Peyer's patch (tissue), 4 donors: ENCODE measurements around the gene CMTM4. TPM values are rescaled to one million over a fixed set of nuclear protein-coding genes. Genes with fewer than 3 reads are reported as not detected.
"Not testable (repeated sequence)": the region's sequence is repeated elsewhere in the genome, so short reads cannot be mapped to it uniquely, and the experiment has no call there.

Experiments
- DNase-seq, 3 donors: peaks; one replicate each; pipeline ENCODE4 v3.0.0-alpha.2; 2017 to 2019
- H3K27ac ChIP-seq, 4 donors: fragments of 200-600 bp; sonication (generic); one replicate each; pipeline ENCODE4 v1.5.1; 2016 to 2019
- H3K27me3 ChIP-seq, 2 donors: fragments of 200-600 bp; sonication (generic); one replicate each; pipeline ENCODE4 v1.5.1; 2019
- H3K36me3 ChIP-seq, 3 donors: fragments of 200-600 bp; sonication (generic); one replicate each; pipeline ENCODE4 v1.5.1; 2016 to 2019
- H3K4me1 ChIP-seq, 4 donors: fragments of 200-600 bp; sonication (generic); one replicate each; pipeline ENCODE4 v1.5.1; 2016 to 2019
- H3K4me3 ChIP-seq, 4 donors: fragments of 200-600 bp; sonication (generic); 1 replicate in 3 of 4; 2 replicates in 1 of 4; pipeline ENCODE4 v1.5.1; 2016 to 2019; ENCODE audit warnings: mild to moderate bottlenecking in 1 of 4
- H3K9me3 ChIP-seq, 4 donors: fragments of 200-600 bp; sonication (generic); one replicate each; pipeline ENCODE4 v1.5.1; 2016 to 2019; ENCODE audit warnings: mild to moderate bottlenecking in 1 of 4
- POLR2A ChIP-seq, 2 donors: fragments of 450-650 bp; IDR thresholded peaks; one replicate each; pipeline ENCODE4 v1.5.1; 2017; ENCODE audit warnings: antibody characterized with exemption in 2 of 2, mild to moderate bottlenecking in 2 of 2, moderate library complexity in 2 of 2
- total RNA-seq, 4 donors: library from RNA; depleted of rRNA; stranded (reverse); fragments of >200 nt; gene quantifications; one replicate each; pipeline ENCODE4 v1.1.0, GENCODE V29; 2016
- TF ChIP-seq, protein P1 (sequence below), 6 experiments: fragments of 450-650 bp in 4 of 6; fragments of 200-600 bp in 2 of 6; sonication (generic) in 1 of 6; IDR thresholded peaks; one replicate each; pipeline ENCODE4 v1.5.1; 2017 to 2019; ENCODE audit warnings: antibody characterized with exemption in 6 of 6, mild to moderate bottlenecking in 3 of 6, moderate library complexity in 1 of 6

CMTM4 gene
- total RNA-seq, 4 donors from 2014 or later: 33.8 to 116 (median 101) TPM

DNA sequence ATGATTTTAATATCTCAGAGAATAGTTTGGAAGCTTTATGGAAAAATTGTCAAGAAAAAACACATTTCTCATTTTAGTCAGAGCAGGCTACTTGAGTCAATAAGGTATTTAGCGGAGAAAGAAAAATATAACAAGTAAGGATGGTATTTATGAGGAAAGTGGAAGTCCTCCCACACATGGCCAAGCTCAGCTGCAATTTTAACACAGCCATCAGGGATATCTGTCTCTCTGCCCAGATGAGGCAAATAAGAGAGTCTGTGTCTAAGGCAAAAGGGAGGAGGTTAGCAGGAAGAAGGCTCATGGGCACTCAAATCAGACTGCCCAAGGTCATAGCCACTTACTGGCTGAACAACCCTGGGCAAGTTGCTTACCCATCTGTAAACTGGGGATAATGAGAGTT, 122.5 kb downstream of the CMTM4 start:
- peaks cover 0 to 9% (median 2%) of the 10 kb centered on the region in 4 donors for H3K4me1 ChIP-seq
- no peaks in the 10 kb centered on the region for H3K27me3 ChIP-seq
- no peak for DNase-seq
- H3K4me3 ChIP-seq: no peak overlapping the region
- TF ChIP-seq POLR2A (IDR thresholded peaks at IDR 0.05): no peak
- TF ChIP-seq, protein P1, sequence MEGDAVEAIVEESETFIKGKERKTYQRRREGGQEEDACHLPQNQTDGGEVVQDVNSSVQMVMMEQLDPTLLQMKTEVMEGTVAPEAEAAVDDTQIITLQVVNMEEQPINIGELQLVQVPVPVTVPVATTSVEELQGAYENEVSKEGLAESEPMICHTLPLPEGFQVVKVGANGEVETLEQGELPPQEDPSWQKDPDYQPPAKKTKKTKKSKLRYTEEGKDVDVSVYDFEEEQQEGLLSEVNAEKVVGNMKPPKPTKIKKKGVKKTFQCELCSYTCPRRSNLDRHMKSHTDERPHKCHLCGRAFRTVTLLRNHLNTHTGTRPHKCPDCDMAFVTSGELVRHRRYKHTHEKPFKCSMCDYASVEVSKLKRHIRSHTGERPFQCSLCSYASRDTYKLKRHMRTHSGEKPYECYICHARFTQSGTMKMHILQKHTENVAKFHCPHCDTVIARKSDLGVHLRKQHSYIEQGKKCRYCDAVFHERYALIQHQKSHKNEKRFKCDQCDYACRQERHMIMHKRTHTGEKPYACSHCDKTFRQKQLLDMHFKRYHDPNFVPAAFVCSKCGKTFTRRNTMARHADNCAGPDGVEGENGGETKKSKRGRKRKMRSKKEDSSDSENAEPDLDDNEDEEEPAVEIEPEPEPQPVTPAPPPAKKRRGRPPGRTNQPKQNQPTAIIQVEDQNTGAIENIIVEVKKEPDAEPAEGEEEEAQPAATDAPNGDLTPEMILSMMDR (IDR thresholded peaks at IDR 0.05): no peak
- H3K36me3 ChIP-seq: no peaks in the 10 kb centered on the region
- no peaks in the 10 kb centered on the region for H3K9me3 ChIP-seq
- H3K27ac ChIP-seq: no peak overlapping the region

DNA sequence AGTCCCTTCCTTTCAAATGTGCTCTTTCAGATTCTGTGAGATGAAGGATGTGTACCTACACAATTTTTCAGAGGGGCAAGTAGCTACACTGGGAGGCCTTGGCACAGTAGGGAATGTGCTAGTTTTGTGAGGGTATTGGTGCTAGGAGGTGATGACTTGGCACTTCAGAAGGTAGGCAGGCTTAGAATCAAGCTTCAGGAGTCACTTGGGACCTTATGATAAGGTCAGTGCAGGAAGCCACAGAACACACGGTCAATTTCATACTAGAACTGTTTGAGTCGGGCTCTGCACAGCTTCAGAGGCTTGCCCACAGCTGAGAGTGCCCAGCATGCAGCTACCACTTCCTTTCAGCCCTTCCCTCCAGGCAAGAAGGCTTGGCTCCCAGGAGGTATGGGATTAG, 124.2 kb downstream of the CMTM4 start:
- H3K36me3 ChIP-seq: peaks cover 0 to under 1% (median 0%) of the 10 kb centered on the region in 3 donors
- H3K27ac ChIP-seq: no peak overlapping the region
- TF ChIP-seq POLR2A (IDR thresholded peaks at IDR 0.05): no peak
- TF ChIP-seq, protein P1 (IDR thresholded peaks at IDR 0.05): no peak
- DNase-seq: no peak
- no peak overlapping the region for H3K4me3 ChIP-seq
- no peaks in the 10 kb centered on the region for H3K9me3 ChIP-seq
- H3K4me1 ChIP-seq: no peaks in the 10 kb centered on the region
- no peaks in the 10 kb centered on the region for H3K27me3 ChIP-seq

DNA sequence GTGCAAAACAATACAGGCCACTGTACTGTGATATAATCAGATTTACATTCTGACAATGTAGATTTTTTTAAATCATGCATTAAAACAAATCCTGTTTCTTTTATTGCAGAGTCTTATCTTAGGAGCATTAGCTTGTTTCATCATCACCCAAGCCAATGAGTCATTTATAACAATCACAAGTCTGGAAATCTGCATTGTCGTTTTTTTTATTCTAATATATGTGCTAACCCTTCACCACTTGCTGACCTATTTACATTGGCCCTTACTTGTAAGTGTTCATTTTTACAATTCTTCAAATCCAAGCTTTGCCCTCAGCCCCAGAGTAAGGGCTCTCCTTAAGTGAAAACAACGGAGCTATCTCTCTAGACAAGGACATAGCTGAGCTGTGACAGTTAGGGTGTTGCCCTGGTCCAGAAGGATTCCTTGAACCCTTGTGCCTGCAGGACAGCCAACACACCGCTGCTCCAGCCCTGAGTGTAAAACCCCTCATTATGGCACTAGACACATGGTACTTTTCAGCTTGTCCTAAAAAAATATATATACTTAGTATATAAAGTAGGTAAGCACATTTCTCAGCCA, 126.6 kb downstream of the CMTM4 start:
- no peak overlapping the region for H3K4me3 ChIP-seq
- TF ChIP-seq, protein P1 (IDR thresholded peaks at IDR 0.05): no peak
- TF ChIP-seq POLR2A (IDR thresholded peaks at IDR 0.05): no peak
- no peaks in the 10 kb centered on the region for H3K9me3 ChIP-seq
- no peak for DNase-seq
- H3K27ac ChIP-seq: no peak overlapping the region
- peaks cover 0 to 19% (median 0%) of the 10 kb centered on the region in 3 donors for H3K36me3 ChIP-seq
- H3K27me3 ChIP-seq: no peaks in the 10 kb centered on the region
- H3K4me1 ChIP-seq: no peaks in the 10 kb centered on the region

DNA sequence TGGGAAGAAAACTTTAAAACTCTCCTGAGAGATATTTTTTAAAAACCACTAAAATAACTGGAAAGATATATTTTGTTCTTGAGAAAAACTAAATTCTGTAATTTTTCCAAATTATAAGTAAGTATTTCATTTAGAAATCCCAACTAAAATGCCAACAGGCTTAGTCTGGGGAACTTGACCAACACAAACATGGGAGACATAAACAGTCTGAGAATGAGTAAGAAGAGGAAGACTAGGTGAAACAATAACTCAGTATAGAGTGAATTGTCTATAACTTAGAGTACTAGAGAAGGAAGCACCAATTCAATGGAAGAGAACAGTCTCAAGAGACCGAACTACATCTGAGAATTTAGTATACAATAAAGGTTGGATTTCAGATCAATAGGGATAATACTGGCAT, 127.4 kb downstream of the CMTM4 start:
- Histone ChIP-seq H3K36me3 (peaks cover 0 to 24% (median 0%) of the 10 kb centered on the region in 3 donors), H3K9me3 (no peaks in the 10 kb centered on the region), H3K27ac (no peak overlapping the region), H3K4me1 (no peaks in the 10 kb centered on the region), H3K4me3 (no peak overlapping the region), H3K27me3 (no peaks in the 10 kb centered on the region)
- no peak for DNase-seq
- TF ChIP-seq, protein P1 (IDR thresholded peaks at IDR 0.05): no peak
- no peak for TF ChIP-seq POLR2A (IDR thresholded peaks at IDR 0.05)

DNA sequence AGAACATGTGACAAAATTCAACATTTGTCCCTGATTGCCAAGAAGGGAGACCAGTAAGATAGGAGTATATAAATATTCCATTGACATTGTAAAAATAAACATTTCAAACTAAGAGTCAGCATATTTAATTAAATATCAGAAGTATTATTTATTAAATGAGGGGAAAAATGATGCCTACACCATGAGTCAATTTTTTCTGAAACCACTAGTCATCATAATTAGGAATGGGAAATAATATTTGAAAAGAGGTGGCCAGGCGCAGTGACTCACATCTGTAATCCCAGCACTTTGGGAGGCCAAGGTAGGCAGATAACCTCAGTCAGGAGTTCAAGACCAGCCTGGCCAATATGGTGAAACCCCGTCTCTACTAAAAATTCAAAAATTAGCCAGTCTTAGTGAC, 128.2 kb downstream of the CMTM4 start:
- Histone ChIP-seq H3K36me3 (peaks cover 0 to 28% (median 0%) of the 10 kb centered on the region in 3 donors), H3K9me3 (no peaks in the 10 kb centered on the region), H3K27ac (no peak overlapping the region), H3K4me3 (no peak overlapping the region), H3K27me3 (no peaks in the 10 kb centered on the region), H3K4me1 (no peaks in the 10 kb centered on the region)
- TF ChIP-seq, protein P1 (IDR thresholded peaks at IDR 0.05): no peak
- TF ChIP-seq POLR2A (IDR thresholded peaks at IDR 0.05): no peak
- DNase-seq: no peak

DNA sequence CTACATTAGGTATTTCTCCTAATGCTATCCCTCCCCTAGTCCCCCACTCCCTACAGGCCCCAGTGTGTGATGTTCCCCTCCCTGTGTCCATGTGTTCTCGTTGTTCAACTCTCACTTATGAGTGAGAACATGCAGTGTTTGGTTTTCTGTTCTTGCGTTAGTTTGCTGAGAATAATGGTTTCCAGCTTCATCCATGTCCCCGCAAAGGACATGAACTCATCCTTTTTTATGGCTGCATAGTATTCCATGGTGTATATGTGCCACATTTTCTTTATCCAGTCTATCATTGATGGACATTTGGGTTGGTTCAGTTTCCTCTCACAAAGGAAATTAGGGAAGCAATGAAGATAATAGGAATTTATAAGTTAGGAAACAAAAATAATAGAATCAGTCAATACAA, 129.3 kb downstream of the CMTM4 start:
- H3K4me1 ChIP-seq, H3K4me3 ChIP-seq, H3K27ac ChIP-seq, H3K27me3 ChIP-seq, H3K9me3 ChIP-seq, DNase-seq: not testable (repeated sequence)
- peaks cover 0 to 28% (median 0%) of the 10 kb centered on the region in 3 donors for H3K36me3 ChIP-seq
